Ascending aorta (tissue), 2 donors: Measurements from ENCODE around the gene NRXN2. TPM values are rescaled to one million over a fixed set of nuclear protein-coding genes. Genes with fewer than 3 reads are reported as not detected.

ENCODE experiments used
- DNase-seq, 2 donors: peaks; one replicate each; pipeline ENCODE4 v3.0.0-alpha.2; 2019; ENCODE audit warnings: low spot score in 2 of 2
- H3K27ac ChIP-seq, 2 donors: fragments of 200-600 bp; sonication (generic); one replicate each; pipeline ENCODE4 v1.5.1; 2016 to 2017; ENCODE audit warnings: mild to moderate bottlenecking in 1 of 2
- H3K27me3 ChIP-seq: fragments of 200-600 bp; sonication (generic); one replicate; pipeline ENCODE4 v1.5.1; 2017
- H3K36me3 ChIP-seq, 2 donors: fragments of 200-600 bp; sonication (generic); one replicate each; pipeline ENCODE4 v1.5.1; 2016
- H3K4me1 ChIP-seq, 2 donors: fragments of 200-600 bp; sonication (generic); one replicate each; pipeline ENCODE4 v1.5.1; 2016 to 2017; ENCODE audit warnings: mild to moderate bottlenecking in 1 of 2
- H3K4me3 ChIP-seq, 2 donors: fragments of 200-600 bp; sonication (generic); one replicate each; pipeline ENCODE4 v1.5.1; 2016 to 2017; ENCODE audit warnings: mild to moderate bottlenecking in 1 of 2
- H3K9me3 ChIP-seq, 2 donors: fragments of 200-600 bp; sonication (generic); one replicate each; pipeline ENCODE4 v1.5.1; 2016
- intact Hi-C: fragments of 100-400 bp; cut with DNase I; formaldehyde crosslinking; loops from one replicate; pipeline ENCODE4 v1.15.1; 2023
- total RNA-seq: library from RNA; depleted of rRNA; stranded (reverse); fragments of >200 nt; gene quantifications from one replicate; pipeline ENCODE4 v1.1.0, GENCODE V29; 2016
- TF ChIP-seq, protein P1 (sequence below), 3 experiments: fragments of 200-600 bp in 2 of 3; fragments of 450-650 bp in 1 of 3; sonication (generic) in 2 of 3; IDR thresholded peaks; one replicate each; pipeline ENCODE4 v1.5.1; 2016 to 2019; ENCODE audit warnings: antibody characterized with exemption in 3 of 3, mild to moderate bottlenecking in 1 of 3, moderate library complexity in 1 of 3

Gene NRXN2
- total RNA-seq, 1 donor from 2014 or later: 26.0 TPM

DNA sequence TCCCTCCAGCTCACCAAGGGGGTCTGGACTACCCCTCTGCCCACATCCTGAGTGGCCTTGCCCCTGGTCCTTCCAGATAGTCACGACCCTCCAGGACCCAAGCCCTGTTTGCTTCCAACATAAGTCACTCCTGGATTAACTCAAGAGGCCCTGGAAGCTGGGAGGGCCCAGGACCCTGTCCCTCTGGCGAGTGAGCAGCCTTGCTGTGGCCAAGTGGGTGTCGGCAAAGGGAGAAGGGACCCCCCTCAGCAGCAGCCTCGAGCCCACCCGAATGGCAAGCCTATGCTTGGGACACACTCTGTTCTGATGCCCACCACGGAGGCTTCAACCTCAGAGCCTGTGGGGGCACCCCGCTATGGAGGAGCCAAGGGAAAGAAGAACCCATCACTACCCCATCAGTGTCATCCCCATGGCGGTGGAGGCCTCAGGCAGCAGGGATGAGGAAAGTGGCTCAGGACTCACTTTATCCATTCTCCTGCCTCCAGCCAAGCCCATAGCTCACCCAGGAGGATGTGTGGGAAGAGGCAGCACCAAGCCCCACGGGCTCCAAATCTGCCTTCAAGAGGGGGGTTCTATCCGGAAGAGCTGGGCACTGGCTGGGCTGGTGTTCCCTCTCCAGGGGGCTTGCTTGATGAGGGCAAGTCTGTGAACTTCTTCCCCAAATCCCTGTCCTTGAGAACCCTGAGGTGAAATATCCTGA lies 119.4 kb downstream of the NRXN2 start:
- TF ChIP-seq, protein P1, sequence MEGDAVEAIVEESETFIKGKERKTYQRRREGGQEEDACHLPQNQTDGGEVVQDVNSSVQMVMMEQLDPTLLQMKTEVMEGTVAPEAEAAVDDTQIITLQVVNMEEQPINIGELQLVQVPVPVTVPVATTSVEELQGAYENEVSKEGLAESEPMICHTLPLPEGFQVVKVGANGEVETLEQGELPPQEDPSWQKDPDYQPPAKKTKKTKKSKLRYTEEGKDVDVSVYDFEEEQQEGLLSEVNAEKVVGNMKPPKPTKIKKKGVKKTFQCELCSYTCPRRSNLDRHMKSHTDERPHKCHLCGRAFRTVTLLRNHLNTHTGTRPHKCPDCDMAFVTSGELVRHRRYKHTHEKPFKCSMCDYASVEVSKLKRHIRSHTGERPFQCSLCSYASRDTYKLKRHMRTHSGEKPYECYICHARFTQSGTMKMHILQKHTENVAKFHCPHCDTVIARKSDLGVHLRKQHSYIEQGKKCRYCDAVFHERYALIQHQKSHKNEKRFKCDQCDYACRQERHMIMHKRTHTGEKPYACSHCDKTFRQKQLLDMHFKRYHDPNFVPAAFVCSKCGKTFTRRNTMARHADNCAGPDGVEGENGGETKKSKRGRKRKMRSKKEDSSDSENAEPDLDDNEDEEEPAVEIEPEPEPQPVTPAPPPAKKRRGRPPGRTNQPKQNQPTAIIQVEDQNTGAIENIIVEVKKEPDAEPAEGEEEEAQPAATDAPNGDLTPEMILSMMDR (IDR thresholded peaks at IDR 0.05): no peak
- Histone ChIP-seq H3K27me3 (no peaks in the 10 kb centered on the region), H3K9me3 (no peaks in the 10 kb centered on the region), H3K36me3 (no peaks in the 10 kb centered on the region), H3K4me1 (peaks cover under 1 to 4% of the 10 kb centered on the region in 2 donors), H3K4me3 (no peak overlapping the region), H3K27ac (no peak overlapping the region)
- no peak for DNase-seq
- intact Hi-C loops: no loop called here

DNA sequence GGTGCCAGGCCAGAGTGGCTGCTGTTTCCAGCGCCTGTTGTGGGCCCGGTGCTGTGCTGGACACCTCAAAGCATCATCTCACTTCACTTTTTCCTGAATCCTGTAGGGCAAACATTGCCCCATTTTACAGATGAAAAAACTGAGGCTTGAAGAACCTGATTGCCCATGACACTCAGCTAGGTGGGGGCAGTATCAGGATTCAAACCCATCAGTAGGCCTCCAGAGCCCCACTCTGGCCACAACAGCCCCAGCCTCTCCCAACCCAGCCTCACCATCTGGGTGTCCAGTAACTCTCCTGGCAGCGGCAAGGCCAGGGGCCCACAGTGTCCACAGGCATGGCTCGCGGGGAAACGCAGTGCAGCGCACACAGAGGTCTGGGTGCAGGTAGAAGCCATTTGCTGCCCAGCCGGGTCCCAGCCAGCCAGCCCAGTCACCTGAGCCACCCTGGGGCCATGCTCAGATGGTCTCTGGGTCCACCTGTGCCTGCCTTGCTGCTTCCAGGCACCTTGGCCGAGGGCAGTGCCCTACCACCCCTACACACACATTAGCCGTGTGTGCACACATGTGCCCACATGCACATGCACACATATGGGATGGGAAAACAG lies 120.4 kb downstream of the NRXN2 start:
- Histone ChIP-seq H3K9me3 (no peaks in the 10 kb centered on the region), H3K4me1 (no peaks in the 10 kb centered on the region), H3K4me3 (no peak overlapping the region), H3K27ac (no peak overlapping the region), H3K27me3 (no peaks in the 10 kb centered on the region), H3K36me3 (no peaks in the 10 kb centered on the region)
- TF ChIP-seq, protein P1 (IDR thresholded peaks at IDR 0.05): no peak
- no peak for DNase-seq
- intact Hi-C loops: no loop called here

DNA sequence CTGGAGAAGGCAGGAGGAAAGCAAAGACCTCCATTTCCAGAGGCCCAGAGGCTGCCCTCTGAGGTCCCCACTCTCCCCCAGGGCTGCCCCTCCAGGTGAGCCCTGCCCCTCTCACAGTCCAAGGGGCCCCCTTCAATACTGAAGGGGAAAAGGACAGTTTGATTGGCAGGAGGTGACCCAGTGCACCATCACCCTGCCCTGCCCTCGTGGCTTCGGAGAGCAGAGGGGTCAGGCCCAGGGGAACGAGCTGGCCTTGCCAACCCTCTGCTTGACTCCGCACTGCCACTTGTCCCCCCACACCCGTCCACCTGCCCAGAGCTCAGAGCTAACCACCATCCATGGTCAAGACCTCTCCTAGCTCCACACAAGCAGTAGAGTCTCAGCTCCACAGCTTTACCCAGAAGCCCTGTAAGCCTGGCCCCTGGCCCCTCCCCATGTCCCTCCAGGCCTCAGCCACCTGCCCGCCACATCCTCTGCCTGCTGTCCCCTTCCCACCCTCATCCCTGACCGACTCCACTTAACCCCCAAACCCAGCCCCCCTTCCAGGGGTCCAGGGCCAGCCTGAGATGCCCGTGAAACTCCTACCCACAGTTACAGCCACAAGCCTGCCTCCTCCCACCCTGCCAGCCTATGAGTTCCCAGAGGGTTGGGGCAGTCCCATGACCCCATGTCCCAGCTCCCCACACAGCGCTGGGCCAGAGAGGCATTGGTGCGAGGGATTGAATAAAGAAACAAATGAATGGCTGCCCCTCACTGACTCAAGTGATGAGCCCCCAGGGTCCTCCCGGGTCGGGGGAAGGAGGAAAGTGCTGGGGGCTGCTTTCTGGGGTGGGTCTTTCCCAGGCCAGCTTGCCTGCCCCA lies 121.2 kb downstream of the NRXN2 start:
- DNase-seq: no peak
- no peaks in the 10 kb centered on the region for H3K36me3 ChIP-seq
- H3K27me3 ChIP-seq: no peaks in the 10 kb centered on the region
- intact Hi-C loops: no loop called here
- no peaks in the 10 kb centered on the region for H3K4me1 ChIP-seq
- no peak overlapping the region for H3K4me3 ChIP-seq
- no peak overlapping the region for H3K27ac ChIP-seq
- no peaks in the 10 kb centered on the region for H3K9me3 ChIP-seq
- TF ChIP-seq, protein P1 (IDR thresholded peaks at IDR 0.05): no peak

DNA sequence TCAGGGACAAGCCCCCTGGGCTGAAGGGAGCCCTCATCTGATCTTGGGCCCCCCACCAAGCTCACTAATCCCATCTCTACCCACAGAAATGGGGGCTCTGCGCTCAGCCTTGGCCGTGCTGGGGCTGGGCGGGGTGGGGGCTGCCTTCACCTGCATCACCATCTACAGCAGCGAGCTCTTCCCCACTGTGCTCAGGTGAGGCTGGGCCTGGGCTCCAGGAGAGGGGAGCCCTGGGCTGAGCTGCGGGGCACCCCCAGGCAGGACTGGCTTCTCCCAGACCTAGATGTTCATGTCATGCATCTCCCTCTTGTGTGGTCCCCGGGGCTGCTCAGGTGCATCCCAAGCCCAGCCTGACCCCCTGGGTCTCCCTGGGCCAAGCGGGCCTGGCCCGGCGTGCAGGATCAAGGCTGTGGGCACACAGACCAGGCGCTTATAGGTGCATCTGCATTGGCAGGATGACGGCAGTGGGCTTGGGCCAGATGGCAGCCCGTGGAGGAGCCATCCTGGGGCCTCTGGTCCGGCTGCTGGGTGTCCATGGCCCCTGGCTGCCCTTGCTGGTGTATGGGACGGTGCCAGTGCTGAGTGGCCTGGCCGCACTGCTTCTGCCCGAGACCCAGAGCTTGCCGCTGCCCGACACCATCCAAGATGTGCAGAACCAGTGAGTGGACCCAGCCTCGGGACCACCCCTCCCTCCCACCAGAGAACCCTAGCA lies 122.6 kb downstream of the NRXN2 start:
- Histone ChIP-seq H3K27ac (no peak overlapping the region), H3K27me3 (no peaks in the 10 kb centered on the region), H3K9me3 (no peaks in the 10 kb centered on the region), H3K4me1 (no peaks in the 10 kb centered on the region), H3K36me3 (no peaks in the 10 kb centered on the region), H3K4me3 (no peak overlapping the region)
- intact Hi-C loops: no loop called here
- TF ChIP-seq, protein P1 (IDR thresholded peaks at IDR 0.05): no peak
- no peak for DNase-seq

DNA sequence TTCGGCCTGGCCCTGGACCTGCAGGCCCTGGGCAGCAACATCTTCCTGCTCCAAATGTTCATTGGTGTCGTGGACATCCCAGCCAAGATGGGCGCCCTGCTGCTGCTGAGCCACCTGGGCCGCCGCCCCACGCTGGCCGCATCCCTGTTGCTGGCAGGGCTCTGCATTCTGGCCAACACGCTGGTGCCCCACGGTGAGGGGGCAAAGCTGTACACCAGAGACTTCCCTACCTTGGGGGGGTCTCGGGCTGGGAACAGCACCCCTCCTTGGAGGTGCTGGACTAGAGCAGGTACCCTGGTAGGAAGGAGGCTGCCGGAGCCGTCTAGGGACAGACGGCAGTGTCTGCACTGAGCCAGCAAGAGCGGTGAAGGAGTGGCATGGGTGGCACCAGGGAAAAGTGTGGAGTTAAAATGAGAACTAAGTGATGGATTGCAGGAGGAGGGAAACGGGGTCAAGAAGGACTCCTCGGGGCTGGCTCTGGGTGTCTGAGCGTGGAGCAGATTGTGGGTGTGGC lies 123.2 kb downstream of the NRXN2 start:
- TF ChIP-seq, protein P1 (IDR thresholded peaks at IDR 0.05): no peak
- Histone ChIP-seq H3K27me3 (no peaks in the 10 kb centered on the region), H3K36me3 (no peaks in the 10 kb centered on the region), H3K4me3 (no peak overlapping the region), H3K4me1 (no peaks in the 10 kb centered on the region), H3K9me3 (no peaks in the 10 kb centered on the region), H3K27ac (no peak overlapping the region)
- intact Hi-C loops: no loop called here
- no peak for DNase-seq
